Measurements from ENCODE around the gene EMD. TPM values are rescaled to one million over a fixed set of nuclear protein-coding genes. Genes with fewer than 3 reads are reported as not detected.

EMD gene
- total RNA-seq, 4 donors from 2014 or later = 36.5 to 71.6 (median 57.2) TPM

DNA sequence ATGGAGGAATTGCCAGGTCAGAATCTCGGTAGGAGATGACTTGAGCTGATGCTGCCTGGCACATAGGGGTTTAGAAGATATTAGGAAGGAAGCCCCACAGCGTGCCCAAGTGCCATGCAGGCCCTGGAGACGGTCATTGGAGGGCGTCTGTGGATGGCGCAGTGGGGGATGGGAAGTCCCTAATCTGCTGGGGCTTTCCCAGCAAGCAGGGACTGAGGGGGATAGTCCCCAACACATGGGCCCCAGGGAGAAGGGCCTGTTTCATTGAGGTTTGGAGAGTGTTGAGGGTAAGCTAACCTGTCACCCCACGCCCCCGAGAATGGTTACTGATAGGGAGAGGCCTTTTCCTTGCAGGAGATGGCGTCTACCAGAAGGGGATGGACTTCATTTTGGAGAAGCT lies 40.1 kb downstream of the EMD start:
- WGBS, 2 donors = 88 to 89% methylated on average over 5 to 6 of the region's 8 CpGs
- no peaks in the 10 kb centered on the region for H3K36me3 ChIP-seq
- H3K9me3 ChIP-seq = no peaks in the 10 kb centered on the region
- intact Hi-C loops (cut with DNase I) = no loop called here
- H3K4me3 ChIP-seq (replicated peaks in 1 of 3) = no peak overlapping the region
- no peak for DNase-seq
- H3K27me3 ChIP-seq = no peaks in the 10 kb centered on the region
- peaks cover 0 to 16% of the 10 kb centered on the region in 2 donors for H3K4me1 ChIP-seq
- TF ChIP-seq, protein P1, sequence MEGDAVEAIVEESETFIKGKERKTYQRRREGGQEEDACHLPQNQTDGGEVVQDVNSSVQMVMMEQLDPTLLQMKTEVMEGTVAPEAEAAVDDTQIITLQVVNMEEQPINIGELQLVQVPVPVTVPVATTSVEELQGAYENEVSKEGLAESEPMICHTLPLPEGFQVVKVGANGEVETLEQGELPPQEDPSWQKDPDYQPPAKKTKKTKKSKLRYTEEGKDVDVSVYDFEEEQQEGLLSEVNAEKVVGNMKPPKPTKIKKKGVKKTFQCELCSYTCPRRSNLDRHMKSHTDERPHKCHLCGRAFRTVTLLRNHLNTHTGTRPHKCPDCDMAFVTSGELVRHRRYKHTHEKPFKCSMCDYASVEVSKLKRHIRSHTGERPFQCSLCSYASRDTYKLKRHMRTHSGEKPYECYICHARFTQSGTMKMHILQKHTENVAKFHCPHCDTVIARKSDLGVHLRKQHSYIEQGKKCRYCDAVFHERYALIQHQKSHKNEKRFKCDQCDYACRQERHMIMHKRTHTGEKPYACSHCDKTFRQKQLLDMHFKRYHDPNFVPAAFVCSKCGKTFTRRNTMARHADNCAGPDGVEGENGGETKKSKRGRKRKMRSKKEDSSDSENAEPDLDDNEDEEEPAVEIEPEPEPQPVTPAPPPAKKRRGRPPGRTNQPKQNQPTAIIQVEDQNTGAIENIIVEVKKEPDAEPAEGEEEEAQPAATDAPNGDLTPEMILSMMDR (IDR thresholded peaks at IDR 0.05) = no peak
- no peak for TF ChIP-seq POLR2A (IDR thresholded peaks at IDR 0.05)
- H3K27ac ChIP-seq = peak overlapping the region; percentile 33 to 47 (median 42)

DNA sequence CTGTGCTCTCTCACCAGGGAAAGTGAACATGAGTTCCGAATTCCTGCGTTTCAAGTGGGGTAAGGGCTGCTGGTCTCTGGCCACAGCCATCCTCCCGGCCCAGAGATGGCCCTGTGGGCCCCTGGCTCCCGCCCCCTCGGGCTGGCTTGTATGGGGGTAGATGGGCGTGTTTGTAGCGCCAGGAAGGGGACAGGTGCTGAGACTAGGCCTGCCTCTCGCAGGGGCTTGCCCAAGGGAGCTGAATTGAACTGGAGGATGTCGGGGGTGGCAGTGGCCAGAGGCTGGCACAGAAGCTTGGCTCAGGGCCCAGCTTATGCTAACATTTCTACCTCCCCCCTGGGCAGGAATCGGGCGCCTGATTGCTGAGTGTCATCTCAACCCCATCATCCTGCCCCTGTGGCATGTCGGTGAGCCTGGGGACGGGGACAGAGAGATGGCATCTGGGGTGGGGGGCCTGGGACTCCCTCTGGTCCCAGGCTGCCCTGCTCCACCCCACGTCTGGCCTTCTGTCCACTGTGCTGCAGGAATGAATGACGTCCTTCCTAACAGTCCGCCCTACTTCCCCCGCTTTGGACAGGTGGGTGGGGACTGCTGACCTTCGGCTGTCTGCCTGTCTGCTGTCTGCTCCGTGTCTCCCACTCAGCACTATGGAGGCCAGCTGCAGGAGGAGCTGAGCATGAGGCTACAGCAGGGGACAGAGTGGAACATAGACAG lies 40.8 kb downstream of the EMD start:
- Histone ChIP-seq H3K9me3 (no peaks in the 10 kb centered on the region), H3K36me3 (no peaks in the 10 kb centered on the region), H3K4me3 (replicated peaks in 1 of 3) (no peak overlapping the region), H3K27ac (peak overlapping the region; percentile 33 to 47 (median 42)), H3K4me1 (peaks cover 0 to 16% of the 10 kb centered on the region in 2 donors), H3K27me3 (no peaks in the 10 kb centered on the region)
- 51% methylated on average over 7 of the region's 19 CpGs; no CpG with 5 or more reads in 1 of the 2 donors for WGBS, 2 donors
- no peak for TF ChIP-seq POLR2A (IDR thresholded peaks at IDR 0.05)
- TF ChIP-seq, protein P1 (IDR thresholded peaks at IDR 0.05) = no peak
- intact Hi-C loops (cut with DNase I) = no loop called here
- peak; percentile 64 to 66 for DNase-seq

DNA sequence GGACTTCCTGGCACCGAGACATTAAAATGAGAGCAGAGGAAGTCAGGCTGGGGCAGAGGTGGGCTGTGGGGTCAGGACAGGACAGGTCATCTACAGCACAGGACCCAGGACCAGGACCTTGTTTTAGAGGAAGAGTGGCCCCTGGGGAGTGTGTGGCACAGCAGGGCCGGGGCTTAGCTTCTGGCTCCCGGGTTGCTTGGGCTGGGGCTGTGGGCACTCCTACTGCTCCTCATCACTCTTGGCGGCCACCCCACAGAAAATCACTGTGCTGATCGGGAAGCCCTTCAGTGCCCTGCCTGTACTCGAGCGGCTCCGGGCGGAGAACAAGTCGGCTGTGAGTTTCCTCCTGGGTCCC lies 41.3 kb downstream of the EMD start:
- Histone ChIP-seq H3K9me3 (no peaks in the 10 kb centered on the region), H3K36me3 (no peaks in the 10 kb centered on the region), H3K4me3 (replicated peaks in 1 of 3) (no peak overlapping the region), H3K27ac (peak overlapping the region; percentile 33 to 47 (median 42)), H3K4me1 (peaks cover 0 to 16% of the 10 kb centered on the region in 2 donors), H3K27me3 (no peaks in the 10 kb centered on the region)
- intact Hi-C loops (cut with DNase I) = no loop called here
- TF ChIP-seq, protein P1 (IDR thresholded peaks at IDR 0.05) = no peak
- TF ChIP-seq POLR2A (IDR thresholded peaks at IDR 0.05) = no peak
- no peak for DNase-seq
- no CpG with 5 or more reads among the region's 10 CpGs for WGBS, 2 donors

DNA sequence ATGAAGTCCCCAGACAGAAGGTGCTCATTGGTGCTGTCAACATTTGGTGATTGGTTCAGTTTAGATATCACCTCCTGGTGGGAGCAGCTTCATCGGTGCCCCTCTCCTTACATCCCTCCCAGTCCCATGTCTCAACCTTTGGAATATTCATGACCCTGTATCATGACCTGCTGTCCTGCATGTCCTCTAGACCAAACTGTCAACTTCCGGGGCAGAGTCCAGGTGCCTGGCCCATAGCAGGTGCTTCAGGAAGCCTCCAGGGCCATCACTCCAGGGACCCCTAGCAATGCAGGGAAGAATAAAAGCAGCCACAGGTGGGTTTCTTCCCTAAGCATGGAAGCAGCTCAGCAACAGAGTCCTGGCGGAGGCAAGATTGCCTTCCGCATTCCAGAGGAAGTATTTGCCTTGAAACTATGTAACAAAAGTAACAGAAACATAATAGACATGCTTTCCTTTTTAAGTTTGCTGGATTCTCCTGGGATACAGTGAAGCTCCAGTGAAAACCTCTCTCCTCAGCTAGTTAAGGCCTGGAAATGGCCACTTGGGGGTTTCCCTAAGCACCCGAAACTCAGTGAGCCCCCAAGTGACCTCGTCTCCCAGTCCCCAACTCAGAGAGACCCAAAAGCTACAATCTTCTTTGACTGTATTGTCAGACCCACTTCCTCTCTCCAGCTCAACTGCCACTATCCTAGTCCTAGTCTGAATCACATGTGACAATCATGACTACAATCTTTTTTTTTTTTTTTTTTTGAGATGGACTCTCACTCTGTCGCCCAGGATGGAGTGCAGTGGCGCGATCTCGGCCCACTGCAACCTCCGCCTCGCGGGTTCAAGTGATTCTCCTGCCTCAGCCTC lies 48.0 kb downstream of the EMD start:
- WGBS, 2 donors = 87 to 91% methylated on average over 10 to 13 of the region's 13 CpGs
- TF ChIP-seq, protein P1 (IDR thresholded peaks at IDR 0.05) = no peak
- no peak for TF ChIP-seq POLR2A (IDR thresholded peaks at IDR 0.05)
- intact Hi-C loops (cut with DNase I) = no loop called here
- DNase-seq = no peak
- Histone ChIP-seq H3K9me3 (no peaks in the 10 kb centered on the region), H3K4me1 (peaks cover 3% of the 10 kb centered on the region in 2 donors), H3K36me3 (no peaks in the 10 kb centered on the region), H3K27me3 (no peaks in the 10 kb centered on the region), H3K4me3 (replicated peaks in 1 of 3) (no peak overlapping the region), H3K27ac (no peak overlapping the region)

Data from thyroid gland (tissue), 4 donors.